HEK293 (cell line): ENCODE measurements around the gene ZNF587.

Experiments
- CTCF ChIA-PET: fragments of 350-600 bp; formaldehyde crosslinking; extraction: SDS; loops from one replicate; lab custom pipeline; 2021; ENCODE audit warnings: antibody characterized with exemption; lab: Yijun Ruan, JAX
- POLR2A ChIA-PET: fragments of 300-600 bp; formaldehyde crosslinking; extraction: SDS; loops from one replicate; lab custom pipeline; 2020; ENCODE audit warnings: antibody characterized with exemption, inconsistent platforms; lab: Yijun Ruan, JAX
- H3K27ac ChIP-seq: fragments of 200-500 bp; sonication (Bioruptor generic); 2 replicates; pipeline ENCODE4 v1.5.1; 2014; ENCODE audit warnings: low read depth, low read length, control low read depth, inconsistent platforms; ENCODE audit errors: extremely low read depth
- H3K36me3 ChIP-seq, 2 experiments: fragments of 200-500 bp in 1 of 2; sonication (Bioruptor generic) in 1 of 2; 1 replicate in 1 of 2; 2 replicates in 1 of 2; pipeline ENCODE4 v1.5.1; 2014 to 2017; ENCODE audit warnings: inconsistent platforms in 2 of 2, low read length in 2 of 2; ENCODE audit not compliant: control insufficient read depth in 2 of 2, insufficient read depth in 1 of 2
- H3K4me1 ChIP-seq: fragments of 200-500 bp; sonication (Bioruptor generic); 2 replicates; pipeline ENCODE4 v1.5.1; 2014; ENCODE audit warnings: mild to moderate bottlenecking, low read length, inconsistent platforms; ENCODE audit not compliant: control insufficient read depth, insufficient read depth
- H3K4me3 ChIP-seq: 2 replicates; pipeline ENCODE4 v1.5.1; 2011; ENCODE audit warnings: low read depth, mild to moderate bottlenecking, control low read depth, low read length, moderate library complexity
- H3K9me3 ChIP-seq: fragments of 200-500 bp; sonication (Bioruptor generic); 2 replicates; pipeline ENCODE4 v1.5.1; 2014; ENCODE audit warnings: low read depth, low read length, inconsistent platforms; ENCODE audit not compliant: control insufficient read depth, insufficient read depth
- GLI4 ChIP-seq: fragments of 450-650 bp; formaldehyde crosslinking; IDR thresholded peaks from 2 replicates; pipeline ENCODE4 v1.5.1; 2016; ENCODE audit warnings: missing biosample characterization, missing genetic modification characterization
- KLF10 ChIP-seq: fragments of 450-650 bp; IDR thresholded peaks from 2 replicates; pipeline ENCODE4 v1.5.1; 2018; ENCODE audit warnings: missing biosample characterization, mild to moderate bottlenecking, missing genetic modification characterization
- MEIS1 ChIP-seq: sonication (generic); formaldehyde crosslinking; IDR thresholded peaks from 2 replicates; pipeline ENCODE4 v1.8.1; 2022; ENCODE audit warnings: missing genetic modification reagents, mild to moderate bottlenecking, borderline replicate concordance
- ZBTB21 ChIP-seq: fragments of 450-650 bp; formaldehyde crosslinking; IDR thresholded peaks from 2 replicates; pipeline ENCODE4 v1.5.1; 2017; ENCODE audit warnings: missing biosample characterization, missing genetic modification characterization
- ZFP3 ChIP-seq: fragments of 450-650 bp; formaldehyde crosslinking; IDR thresholded peaks from 2 replicates; pipeline ENCODE4 v1.5.1; 2016; ENCODE audit warnings: low read depth, missing biosample characterization, missing genetic modification characterization
- ZNF10 ChIP-seq: fragments of 450-650 bp; formaldehyde crosslinking; IDR thresholded peaks from 2 replicates; pipeline ENCODE4 v1.5.1; 2017; ENCODE audit warnings: missing biosample characterization, missing genetic modification characterization
- ZNF202 ChIP-seq: fragments of 450-650 bp; formaldehyde crosslinking; IDR thresholded peaks from 2 replicates; pipeline ENCODE4 v1.5.1; 2016; ENCODE audit warnings: missing biosample characterization, missing genetic modification characterization, borderline replicate concordance
- ZNF274 ChIP-seq, 2 experiments: fragments of 200-500 bp in 1 of 2; fragments of 450-650 bp in 1 of 2; sonication (Bioruptor generic) in 1 of 2; formaldehyde crosslinking in 1 of 2; IDR thresholded peaks; 2 replicates each; pipeline versions ENCODE4 v1.5.1 to v1.6.1; 2014 to 2016; ENCODE audit warnings: borderline replicate concordance in 1 of 2, inconsistent platforms in 1 of 2, low read length in 1 of 2, missing biosample characterization in 1 of 2, missing genetic modification characterization in 1 of 2
- ZNF366 ChIP-seq: fragments of 450-650 bp; formaldehyde crosslinking; conservative IDR thresholded peaks from 2 replicates; pipeline ENCODE4 v1.5.1; 2016; ENCODE audit warnings: missing biosample characterization, missing genetic modification characterization
- ZNF404 ChIP-seq: fragments of 450-650 bp; formaldehyde crosslinking; IDR thresholded peaks from 2 replicates; pipeline ENCODE4 v1.5.1; 2017; ENCODE audit warnings: missing biosample characterization, missing genetic modification characterization
- ZNF426 ChIP-seq: fragments of 450-650 bp; formaldehyde crosslinking; IDR thresholded peaks from 2 replicates; pipeline ENCODE4 v1.5.1; 2017; ENCODE audit warnings: missing biosample characterization, missing genetic modification characterization, mild to moderate bottlenecking, inconsistent platforms, moderate library complexity
- ZNF510 ChIP-seq: fragments of 450-650 bp; formaldehyde crosslinking; IDR thresholded peaks from 2 replicates; pipeline ENCODE4 v1.5.1; 2018; ENCODE audit warnings: mild to moderate bottlenecking, missing genetic modification characterization, missing biosample characterization; ENCODE audit not compliant: insufficient replicate concordance
- ZNF558 ChIP-seq: fragments of 450-650 bp; formaldehyde crosslinking; IDR thresholded peaks from 2 replicates; pipeline ENCODE4 v1.5.1; 2016; ENCODE audit warnings: missing biosample characterization, missing genetic modification characterization
- ZNF571 ChIP-seq: fragments of 450-650 bp; formaldehyde crosslinking; IDR thresholded peaks from 2 replicates; pipeline ENCODE4 v1.5.0; 2017; ENCODE audit warnings: missing biosample characterization, missing genetic modification characterization
- ZNF596 ChIP-seq: fragments of 450-650 bp; IDR thresholded peaks from 2 replicates; pipeline ENCODE4 v1.5.0; 2018; ENCODE audit warnings: missing biosample characterization, mild to moderate bottlenecking, missing genetic modification characterization, moderate library complexity
- ZNF654 ChIP-seq: fragments of 450-650 bp; formaldehyde crosslinking; IDR thresholded peaks from 2 replicates; pipeline ENCODE4 v1.5.1; 2016; ENCODE audit warnings: low read depth, missing biosample characterization, missing genetic modification characterization
- ZNF658 ChIP-seq: fragments of 450-650 bp; formaldehyde crosslinking; IDR thresholded peaks from 2 replicates; pipeline ENCODE4; 2016; ENCODE audit warnings: missing biosample characterization, missing genetic modification characterization
- ZNF776 ChIP-seq: fragments of 450-650 bp; formaldehyde crosslinking; IDR thresholded peaks from 2 replicates; pipeline ENCODE4 v1.5.0; 2017; ENCODE audit warnings: missing biosample characterization, missing genetic modification characterization, borderline replicate concordance
- ZSCAN30 ChIP-seq: fragments of 450-650 bp; IDR thresholded peaks from 2 replicates; pipeline ENCODE4 v1.5.1; 2018; ENCODE audit warnings: missing biosample characterization, mild to moderate bottlenecking, missing genetic modification characterization, moderate library complexity
- TF ChIP-seq, protein P1 (sequence below): fragments of 450-650 bp; formaldehyde crosslinking; IDR thresholded peaks from 2 replicates; pipeline ENCODE4 v1.5.1; 2016; ENCODE audit warnings: missing biosample characterization, missing genetic modification characterization
- TF ChIP-seq, protein P2 (sequence below): fragments of 450-650 bp; formaldehyde crosslinking; IDR thresholded peaks from 2 replicates; pipeline ENCODE4 v1.5.1; 2017; ENCODE audit warnings: missing biosample characterization, mild to moderate bottlenecking, missing genetic modification characterization, moderate library complexity
- TF ChIP-seq, protein P3 (sequence below): fragments of 450-650 bp; formaldehyde crosslinking; IDR thresholded peaks from 2 replicates; pipeline ENCODE4 v1.5.1; 2017; ENCODE audit warnings: missing biosample characterization, missing genetic modification characterization
- TF ChIP-seq, protein P4 (sequence below): fragments of 450-650 bp; formaldehyde crosslinking; IDR thresholded peaks from 2 replicates; pipeline ENCODE4 v1.5.1; 2016; ENCODE audit warnings: missing biosample characterization, missing genetic modification characterization
- TF ChIP-seq, protein P5 (sequence below): fragments of 450-650 bp; formaldehyde crosslinking; IDR thresholded peaks from 2 replicates; pipeline ENCODE4 v1.5.1; 2016; ENCODE audit warnings: missing biosample characterization, missing genetic modification characterization, low read depth

The ZNF587 gene

DNA sequence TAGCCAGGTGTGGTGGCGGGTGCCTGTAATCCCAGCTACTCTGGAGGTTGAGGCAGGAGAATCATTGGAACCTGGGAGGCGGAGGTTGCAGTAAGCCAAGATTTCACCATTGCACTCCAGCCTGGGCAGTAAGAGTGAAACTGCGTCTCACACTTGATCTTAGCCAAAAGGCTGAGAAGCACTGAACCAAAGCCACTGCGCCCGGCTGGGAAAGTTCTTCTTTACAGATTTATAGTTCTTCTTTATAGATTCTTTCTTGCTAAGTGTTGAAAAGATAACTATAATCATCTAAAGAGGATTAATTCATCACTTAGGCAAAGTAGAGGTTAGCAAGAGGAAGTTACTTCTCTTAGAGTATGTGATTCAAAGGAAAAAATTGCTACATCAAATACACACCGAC, 55.6 kb downstream of the ZNF587 start:
- Histone ChIP-seq H3K36me3 (peaks cover 15 to 35% of the 10 kb centered on the region in 2 experiments), H3K9me3 (no peaks in the 10 kb centered on the region; the same call in 1 of the 2 replicates), H3K4me3 (no peak overlapping the region), H3K4me1 (no peaks in the 10 kb centered on the region), H3K27ac (no peak overlapping the region)
- POLR2A ChIA-PET, result interaction anchor here (0.6 to 2.3 kb wide), 2 partner anchors 11 to 621 kb away, joined by 4 to 5 read pairs; no protein-coding TSS in a partner anchor
- CTCF ChIA-PET, result interaction anchor here (0.6 kb wide), 1 partner anchor 305 kb away, joined by 3 read pairs; no protein-coding TSS in a partner anchor
- TF ChIP-seq ZNF366 (tag by site-specific recombination) (no peak), ZNF202 (tag by site-specific recombination) (no peak), ZBTB21 (no peak), ZNF510 (tag by site-specific recombination) (no peak), MEIS1 (CRISPR knock-in tag) (no peak), ZNF658 (tag by site-specific recombination) (no peak), ZNF10 (tag by site-specific recombination) (no peak), GLI4 (no peak), ZNF571 (tag by site-specific recombination) (no peak), ZNF426 (tag by site-specific recombination) (no peak)
- TF ChIP-seq, protein P1, sequence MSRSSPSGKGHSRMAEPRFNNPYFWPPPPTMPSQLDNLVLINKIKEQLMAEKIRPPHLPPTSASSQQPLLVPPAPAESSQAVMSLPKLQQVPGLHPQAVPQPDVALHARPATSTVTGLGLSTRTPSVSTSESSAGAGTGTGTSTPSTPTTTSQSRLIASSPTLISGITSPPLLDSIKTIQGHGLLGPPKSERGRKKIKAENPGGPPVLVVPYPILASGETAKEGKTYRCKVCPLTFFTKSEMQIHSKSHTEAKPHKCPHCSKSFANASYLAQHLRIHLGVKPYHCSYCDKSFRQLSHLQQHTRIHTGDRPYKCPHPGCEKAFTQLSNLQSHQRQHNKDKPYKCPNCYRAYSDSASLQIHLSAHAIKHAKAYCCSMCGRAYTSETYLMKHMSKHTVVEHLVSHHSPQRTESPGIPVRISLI, result no peak
- TF ChIP-seq, protein P2, sequence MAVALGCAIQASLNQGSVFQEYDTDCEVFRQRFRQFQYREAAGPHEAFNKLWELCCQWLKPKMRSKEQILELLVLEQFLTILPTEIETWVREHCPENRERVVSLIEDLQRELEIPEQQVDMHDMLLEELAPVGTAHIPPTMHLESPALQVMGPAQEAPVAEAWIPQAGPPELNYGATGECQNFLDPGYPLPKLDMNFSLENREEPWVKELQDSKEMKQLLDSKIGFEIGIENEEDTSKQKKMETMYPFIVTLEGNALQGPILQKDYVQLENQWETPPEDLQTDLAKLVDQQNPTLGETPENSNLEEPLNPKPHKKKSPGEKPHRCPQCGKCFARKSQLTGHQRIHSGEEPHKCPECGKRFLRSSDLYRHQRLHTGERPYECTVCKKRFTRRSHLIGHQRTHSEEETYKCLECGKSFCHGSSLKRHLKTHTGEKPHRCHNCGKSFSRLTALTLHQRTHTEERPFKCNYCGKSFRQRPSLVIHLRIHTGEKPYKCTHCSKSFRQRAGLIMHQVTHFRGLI (tag by site-specific recombination), result no peak

DNA sequence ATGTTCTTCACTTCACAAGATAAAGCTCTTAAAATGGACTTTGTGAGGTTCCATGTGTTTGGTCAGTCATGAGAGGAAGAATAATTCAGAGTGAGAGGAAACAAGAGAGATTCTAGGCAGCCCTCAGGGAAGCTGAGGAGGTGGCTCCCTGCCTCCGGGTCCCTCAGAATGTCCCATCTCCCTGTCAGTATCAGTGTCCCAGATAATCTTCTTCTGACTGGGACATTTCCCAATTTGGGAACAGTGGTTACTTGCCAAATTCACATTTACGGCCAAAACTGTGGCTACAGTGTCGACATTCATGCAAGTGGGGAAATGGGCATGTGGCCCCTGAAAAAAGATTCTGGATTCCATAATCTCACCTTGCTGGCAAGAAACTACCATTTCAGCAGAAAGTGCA, 57.7 kb downstream of the ZNF587 start:
- no peak for TF ChIP-seq ZFP3 (tag by site-specific recombination)
- TF ChIP-seq, protein P3, sequence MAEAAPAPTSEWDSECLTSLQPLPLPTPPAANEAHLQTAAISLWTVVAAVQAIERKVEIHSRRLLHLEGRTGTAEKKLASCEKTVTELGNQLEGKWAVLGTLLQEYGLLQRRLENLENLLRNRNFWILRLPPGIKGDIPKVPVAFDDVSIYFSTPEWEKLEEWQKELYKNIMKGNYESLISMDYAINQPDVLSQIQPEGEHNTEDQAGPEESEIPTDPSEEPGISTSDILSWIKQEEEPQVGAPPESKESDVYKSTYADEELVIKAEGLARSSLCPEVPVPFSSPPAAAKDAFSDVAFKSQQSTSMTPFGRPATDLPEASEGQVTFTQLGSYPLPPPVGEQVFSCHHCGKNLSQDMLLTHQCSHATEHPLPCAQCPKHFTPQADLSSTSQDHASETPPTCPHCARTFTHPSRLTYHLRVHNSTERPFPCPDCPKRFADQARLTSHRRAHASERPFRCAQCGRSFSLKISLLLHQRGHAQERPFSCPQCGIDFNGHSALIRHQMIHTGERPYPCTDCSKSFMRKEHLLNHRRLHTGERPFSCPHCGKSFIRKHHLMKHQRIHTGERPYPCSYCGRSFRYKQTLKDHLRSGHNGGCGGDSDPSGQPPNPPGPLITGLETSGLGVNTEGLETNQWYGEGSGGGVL (tag by site-specific recombination), result no peak
- no peak for TF ChIP-seq ZNF776 (tag by site-specific recombination)
- TF ChIP-seq ZNF558, result no peak
- no peak for TF ChIP-seq ZNF654 (tag by site-specific recombination)
- ChIA-PET CTCF (interaction anchor here (0.6 to 0.9 kb wide), 3 partner anchors 8 to 306 kb away, joined by 3 to 4 read pairs (median 3); no protein-coding TSS in a partner anchor), POLR2A (interaction anchor here (0.6 kb wide), 1 partner anchor 1593 kb away, joined by 10 read pairs; the partner anchor contains the start of gene ZSCAN5A)
- H3K4me3 ChIP-seq, result no peak overlapping the region
- H3K36me3 ChIP-seq, result peaks cover 29 to 51% of the 10 kb centered on the region in 2 experiments
- H3K4me1 ChIP-seq, result no peaks in the 10 kb centered on the region
- H3K9me3 ChIP-seq, result no peaks in the 10 kb centered on the region; the same call in none of the 2 replicates
- no peak overlapping the region for H3K27ac ChIP-seq

DNA sequence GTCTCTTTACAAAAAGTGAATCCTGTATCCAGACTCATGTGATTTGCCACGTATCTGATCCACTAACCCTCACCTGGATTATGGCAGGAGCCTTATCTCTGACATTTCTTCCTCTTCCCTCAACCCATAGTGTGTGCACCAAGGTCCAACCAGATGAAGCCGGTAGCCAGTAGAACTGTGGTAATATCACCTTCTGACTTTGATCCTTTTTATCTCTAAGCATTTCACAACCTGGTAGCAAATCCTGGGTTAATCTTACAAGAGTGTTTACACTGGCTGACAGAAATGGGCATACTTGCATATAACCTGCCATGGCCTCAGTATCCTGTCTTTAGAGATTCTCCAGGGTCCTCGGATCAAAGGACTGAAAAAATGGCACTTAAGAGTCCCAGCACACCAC, 64.9 kb downstream of the ZNF587 start:
- no peaks in the 10 kb centered on the region; the same call in 1 of the 2 replicates for H3K4me1 ChIP-seq
- ChIA-PET CTCF (interaction anchor here (0.6 kb wide), 1 partner anchor 525 kb away, joined by 3 read pairs; the partner anchor contains the start of gene ZNF548), POLR2A (no interaction called here)
- H3K27ac ChIP-seq, result no peak overlapping the region
- peaks cover 23 to 49% of the 10 kb centered on the region in 2 experiments; a peak in 2 of 3 replicates for H3K36me3 ChIP-seq
- no peaks in the 10 kb centered on the region; the same call in none of the 2 replicates for H3K9me3 ChIP-seq
- no peak overlapping the region for H3K4me3 ChIP-seq
- TF ChIP-seq, protein P4, sequence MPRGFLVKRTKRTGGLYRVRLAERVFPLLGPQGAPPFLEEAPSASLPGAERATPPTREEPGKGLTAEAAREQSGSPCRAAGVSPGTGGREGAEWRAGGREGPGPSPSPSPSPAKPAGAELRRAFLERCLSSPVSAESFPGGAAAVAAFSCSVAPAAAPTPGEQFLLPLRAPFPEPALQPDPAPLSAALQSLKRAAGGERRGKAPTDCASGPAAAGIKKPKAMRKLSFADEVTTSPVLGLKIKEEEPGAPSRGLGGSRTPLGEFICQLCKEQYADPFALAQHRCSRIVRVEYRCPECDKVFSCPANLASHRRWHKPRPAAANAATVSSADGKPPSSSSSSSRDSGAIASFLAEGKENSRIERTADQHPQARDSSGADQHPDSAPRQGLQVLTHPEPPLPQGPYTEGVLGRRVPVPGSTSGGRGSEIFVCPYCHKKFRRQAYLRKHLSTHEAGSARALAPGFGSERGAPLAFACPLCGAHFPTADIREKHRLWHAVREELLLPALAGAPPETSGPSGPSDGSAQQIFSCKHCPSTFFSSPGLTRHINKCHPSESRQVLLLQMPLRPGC (tag by site-specific recombination), result no peak
- TF ChIP-seq, protein P5, sequence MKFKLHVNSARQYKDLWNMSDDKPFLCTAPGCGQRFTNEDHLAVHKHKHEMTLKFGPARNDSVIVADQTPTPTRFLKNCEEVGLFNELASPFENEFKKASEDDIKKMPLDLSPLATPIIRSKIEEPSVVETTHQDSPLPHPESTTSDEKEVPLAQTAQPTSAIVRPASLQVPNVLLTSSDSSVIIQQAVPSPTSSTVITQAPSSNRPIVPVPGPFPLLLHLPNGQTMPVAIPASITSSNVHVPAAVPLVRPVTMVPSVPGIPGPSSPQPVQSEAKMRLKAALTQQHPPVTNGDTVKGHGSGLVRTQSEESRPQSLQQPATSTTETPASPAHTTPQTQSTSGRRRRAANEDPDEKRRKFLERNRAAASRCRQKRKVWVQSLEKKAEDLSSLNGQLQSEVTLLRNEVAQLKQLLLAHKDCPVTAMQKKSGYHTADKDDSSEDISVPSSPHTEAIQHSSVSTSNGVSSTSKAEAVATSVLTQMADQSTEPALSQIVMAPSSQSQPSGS, result no peak
- no peak for TF ChIP-seq ZNF596 (tag by site-specific recombination)
- TF ChIP-seq KLF10, result no peak
- no peak for TF ChIP-seq ZNF274 (IDR thresholded peaks at IDR 0.05; ENCODE audit: low read length)
- TF ChIP-seq ZNF274 (tag by site-specific recombination; IDR thresholded peaks at IDR 0.05; ENCODE audit: borderline replicate concordance), result no peak
- no peak for TF ChIP-seq ZNF404 (tag by site-specific recombination)
- no peak for TF ChIP-seq ZSCAN30 (tag by site-specific recombination)
- TF ChIP-seq ZNF510 (tag by site-specific recombination), result no peak
